ENCODE data around the gene SERINC5.

DNA sequence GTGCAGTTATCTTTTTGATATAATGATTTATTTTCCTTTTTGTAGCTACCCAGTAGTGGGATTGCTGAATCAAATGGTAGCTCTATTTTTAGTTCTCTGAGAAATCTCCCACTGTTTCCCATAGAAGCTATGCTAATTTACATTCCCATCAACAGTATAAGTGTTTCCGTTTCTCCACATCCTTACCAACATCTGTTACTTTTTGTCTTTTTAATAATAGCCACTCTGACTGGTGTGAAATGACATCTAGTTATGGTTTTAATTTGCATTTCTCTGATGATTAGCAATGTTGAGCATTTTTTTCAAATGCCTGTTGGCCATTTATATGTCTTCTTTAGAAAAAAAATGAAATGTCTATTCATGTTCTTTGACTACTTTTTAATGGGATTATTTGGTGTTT is 94.7 kb downstream of the SERINC5 start:
- TF ChIP-seq CTCF (IDR thresholded peaks at IDR 0.05): no peak
- TF ChIP-seq POLR2A (IDR thresholded peaks at IDR 0.05): no peak

All from thyroid gland (tissue), 4 donors.